ENCODE results near the gene FHOD1. TPM values are rescaled to one million over a fixed set of nuclear protein-coding genes. Genes with fewer than 3 reads are reported as not detected.

FHOD1 gene
- total and polyA plus RNA-seq, 10 of the 15 experiments (the other 5 are each of a cell fraction or from before 2014, with no cell fraction given), result 8.9 to 65.7 (median 18.1) TPM

DNA sequence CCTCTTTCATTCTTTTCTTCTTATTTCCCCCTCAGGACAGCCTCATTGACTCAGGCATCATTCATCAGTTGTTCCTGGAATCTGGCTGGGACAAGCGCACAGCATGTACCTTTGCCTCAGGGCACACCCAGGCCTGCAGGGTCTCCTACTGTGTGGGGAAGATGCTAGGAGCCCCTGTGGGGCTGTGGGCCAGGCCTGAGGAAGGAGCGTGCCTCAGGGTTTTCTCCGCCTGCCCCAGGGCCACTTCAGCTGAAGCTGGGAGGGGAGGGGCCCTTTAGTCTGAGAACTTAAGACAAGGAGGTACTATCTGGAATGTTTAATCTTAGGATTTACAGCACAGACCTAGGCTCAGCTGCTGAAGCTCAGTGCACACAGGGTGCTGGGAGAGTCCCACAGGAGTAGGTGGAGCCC lies 40.4 kb downstream of the FHOD1 start:
- Histone ChIP-seq H3K79me2 (ENCODE audit: control insufficient read depth, insufficient read depth, low read length) (no peaks in the 10 kb centered on the region), H3K27ac (ENCODE audit: control insufficient read depth, insufficient read depth) (no peak overlapping the region), H2AFZ (ENCODE audit: control insufficient read depth, low read depth, low read length) (no peak overlapping the region), H4K20me1 (ENCODE audit: control insufficient read depth, insufficient read depth) (no peaks in the 10 kb centered on the region), H3K27me3 (replicated peaks in 1 of 2; ENCODE audit: control insufficient read depth in 2 of 2, insufficient read depth in 2 of 2, low read length in 1 of 2) (no peaks in the 10 kb centered on the region), H3K9me3 (replicated peaks; ENCODE audit: control insufficient read depth, insufficient read depth, low read length) (no peaks in the 10 kb centered on the region), H3K4me3 (no peak overlapping the region), H3K4me2 (ENCODE audit: control insufficient read depth, insufficient read depth) (no peak overlapping the region), H3K9ac (ENCODE audit: control insufficient read depth, insufficient read depth, low read length) (no peak overlapping the region), H3K36me3 (ENCODE audit: control insufficient read depth in 2 of 2, insufficient read depth in 2 of 2, low read length in 1 of 2) (peaks cover 3 to 16% of the 10 kb centered on the region in 2 experiments; a peak in 3 of 4 replicates), H3K4me1 (ENCODE audit: control insufficient read depth, insufficient read depth, low read length) (no peaks in the 10 kb centered on the region)
- ChIA-PET POLR2A (interaction anchor here (1.0 kb wide), 1 partner anchor 9 kb away, joined by 3 read pairs; no protein-coding TSS in a partner anchor), RAD21 (ENCODE audit: unreplicated experiment) (interaction anchor here (1.0 kb wide), 1 partner anchor 72 kb away, joined by 3 read pairs; no protein-coding TSS in a partner anchor), SMC1A (ENCODE audit: uncharacterized antibody, unreplicated experiment) (no interaction called here), CTCF (interaction anchor here (0.5 kb wide), 1 partner anchor 10 kb away, joined by 4 read pairs; no protein-coding TSS in a partner anchor)
- TF ChIP-seq, protein P1, sequence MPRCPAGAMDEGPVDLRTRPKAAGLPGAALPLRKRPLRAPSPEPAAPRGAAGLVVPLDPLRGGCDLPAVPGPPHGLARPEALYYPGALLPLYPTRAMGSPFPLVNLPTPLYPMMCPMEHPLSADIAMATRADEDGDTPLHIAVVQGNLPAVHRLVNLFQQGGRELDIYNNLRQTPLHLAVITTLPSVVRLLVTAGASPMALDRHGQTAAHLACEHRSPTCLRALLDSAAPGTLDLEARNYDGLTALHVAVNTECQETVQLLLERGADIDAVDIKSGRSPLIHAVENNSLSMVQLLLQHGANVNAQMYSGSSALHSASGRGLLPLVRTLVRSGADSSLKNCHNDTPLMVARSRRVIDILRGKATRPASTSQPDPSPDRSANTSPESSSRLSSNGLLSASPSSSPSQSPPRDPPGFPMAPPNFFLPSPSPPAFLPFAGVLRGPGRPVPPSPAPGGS (IDR thresholded peaks at IDR 0.05; ENCODE audit: borderline replicate concordance, insufficient read depth, low read depth, low read length, poor library complexity, severe bottlenecking), result no peak
- no peak for TF ChIP-seq SMARCA5 (IDR thresholded peaks at IDR 0.05)
- WGBS (ENCODE audit: insufficient coverage, insufficient replicate concordance, low lambda C conversion rate, missing lambda C conversion rate), result 80% methylated on average over 3 of the region's 3 CpGs
- intact Hi-C loops (cut with micrococcal nuclease; ENCODE audit: unreplicated experiment) (no loop called here), in situ Hi-C loops (cut with MboI) (no loop called here)
- ATAC-seq (no peak), FAIRE-seq (no peak), DNase-seq (ENCODE audit: low read depth, low spot score) (no peak)
- BruUV-seq (replicated peaks), result no TSS peak

DNA sequence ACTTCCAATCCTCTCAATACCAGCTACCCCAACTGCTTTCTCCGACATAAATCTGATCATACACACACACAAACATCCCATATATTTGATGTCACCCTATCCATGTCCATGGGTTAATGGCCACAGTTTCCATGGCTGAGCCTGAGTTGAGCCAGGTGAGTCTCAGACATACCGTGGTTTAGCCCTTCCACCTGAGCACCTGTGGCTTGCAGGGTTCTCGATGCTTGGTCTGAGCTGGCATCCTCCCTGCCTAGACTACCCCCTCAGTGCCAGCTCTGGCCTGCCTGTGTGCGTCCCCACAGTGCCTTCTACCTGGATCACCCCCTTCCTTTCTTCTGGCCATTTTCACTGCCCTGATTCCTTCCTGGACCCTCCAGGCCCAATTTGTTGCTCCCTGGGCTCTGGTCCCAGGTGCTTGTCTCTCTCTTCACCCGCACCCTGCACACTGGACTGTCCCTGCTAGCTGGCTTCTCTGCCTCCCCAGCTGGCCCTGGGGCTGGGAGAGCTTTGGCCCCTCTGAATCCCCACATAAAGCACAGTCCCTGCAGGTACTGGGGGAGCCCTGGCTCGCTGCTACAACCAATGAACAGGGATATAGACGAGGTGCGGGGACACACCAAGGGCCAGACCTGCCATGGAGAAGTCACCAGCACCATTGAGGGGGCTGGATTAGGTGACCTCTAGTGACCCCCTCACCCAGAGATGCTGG lies 41.0 kb downstream of the FHOD1 start:
- H3K9me3 ChIP-seq (replicated peaks; ENCODE audit: control insufficient read depth, insufficient read depth, low read length), result no peaks in the 10 kb centered on the region
- in situ Hi-C loops (cut with MboI) (no loop called here), intact Hi-C loops (cut with micrococcal nuclease; ENCODE audit: unreplicated experiment) (no loop called here)
- no peak overlapping the region for H3K4me2 ChIP-seq (ENCODE audit: control insufficient read depth, insufficient read depth)
- SMC1A ChIA-PET (ENCODE audit: uncharacterized antibody, unreplicated experiment), result no interaction called here
- H3K9ac ChIP-seq (ENCODE audit: control insufficient read depth, insufficient read depth, low read length), result no peak overlapping the region
- POLR2A ChIA-PET, result interaction anchor here (1.0 kb wide), 1 partner anchor 8 kb away, joined by 3 read pairs; no protein-coding TSS in a partner anchor
- CTCF ChIA-PET, result interaction anchor here (0.5 kb wide), 1 partner anchor 9 kb away, joined by 4 read pairs; no protein-coding TSS in a partner anchor
- no peak overlapping the region for H2AFZ ChIP-seq (ENCODE audit: control insufficient read depth, low read depth, low read length)
- ATAC-seq, result no peak
- H3K79me2 ChIP-seq (ENCODE audit: control insufficient read depth, insufficient read depth, low read length), result no peaks in the 10 kb centered on the region
- H3K27ac ChIP-seq (ENCODE audit: control insufficient read depth, insufficient read depth), result no peak overlapping the region
- no peak for FAIRE-seq
- DNase-seq (ENCODE audit: low read depth, low spot score), result no peak
- H3K36me3 ChIP-seq (ENCODE audit: control insufficient read depth in 2 of 2, insufficient read depth in 2 of 2, low read length in 1 of 2), result peaks cover 7 to 21% of the 10 kb centered on the region in 2 experiments; a peak in 3 of 4 replicates
- no peaks in the 10 kb centered on the region for H3K27me3 ChIP-seq (replicated peaks in 1 of 2; ENCODE audit: control insufficient read depth in 2 of 2, insufficient read depth in 2 of 2, low read length in 1 of 2)
- no TSS peak for BruUV-seq (replicated peaks)
- 98% methylated on average over 8 of the region's 8 CpGs for WGBS (ENCODE audit: insufficient coverage, insufficient replicate concordance, low lambda C conversion rate, missing lambda C conversion rate)
- H3K4me1 ChIP-seq (ENCODE audit: control insufficient read depth, insufficient read depth, low read length), result no peaks in the 10 kb centered on the region
- no peaks in the 10 kb centered on the region for H4K20me1 ChIP-seq (ENCODE audit: control insufficient read depth, insufficient read depth)
- H3K4me3 ChIP-seq, result no peak overlapping the region
- RAD21 ChIA-PET (ENCODE audit: unreplicated experiment), result no interaction called here
- no peak for TF ChIP-seq NFYB (IDR thresholded peaks at IDR 0.05; ENCODE audit: insufficient read depth, low read depth, low read length)
- TF ChIP-seq, protein P2, sequence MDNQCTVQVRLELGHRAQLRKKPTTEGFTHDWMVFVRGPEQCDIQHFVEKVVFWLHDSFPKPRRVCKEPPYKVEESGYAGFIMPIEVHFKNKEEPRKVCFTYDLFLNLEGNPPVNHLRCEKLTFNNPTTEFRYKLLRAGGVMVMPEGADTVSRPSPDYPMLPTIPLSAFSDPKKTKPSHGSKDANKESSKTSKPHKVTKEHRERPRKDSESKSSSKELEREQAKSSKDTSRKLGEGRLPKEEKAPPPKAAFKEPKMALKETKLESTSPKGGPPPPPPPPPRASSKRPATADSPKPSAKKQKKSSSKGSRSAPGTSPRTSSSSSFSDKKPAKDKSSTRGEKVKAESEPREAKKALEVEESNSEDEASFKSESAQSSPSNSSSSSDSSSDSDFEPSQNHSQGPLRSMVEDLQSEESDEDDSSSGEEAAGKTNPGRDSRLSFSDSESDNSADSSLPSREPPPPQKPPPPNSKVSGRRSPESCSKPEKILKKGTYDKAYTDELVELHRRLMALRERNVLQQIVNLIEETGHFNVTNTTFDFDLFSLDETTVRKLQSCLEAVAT (IDR thresholded peaks at IDR 0.05), result no peak
- TF ChIP-seq PAX8 (IDR thresholded peaks at IDR 0.05), result no peak
- no peak for TF ChIP-seq BCL11A (IDR thresholded peaks at IDR 0.05; ENCODE audit: low read depth, low read length)
- TF ChIP-seq MEF2B (IDR thresholded peaks at IDR 0.05; ENCODE audit: partially characterized antibody, poor library complexity, severe bottlenecking), result no peak
- TF ChIP-seq, protein P1 (IDR thresholded peaks at IDR 0.05; ENCODE audit: borderline replicate concordance, insufficient read depth, low read depth, low read length, poor library complexity, severe bottlenecking), result no peak
- TF ChIP-seq, protein P3, sequence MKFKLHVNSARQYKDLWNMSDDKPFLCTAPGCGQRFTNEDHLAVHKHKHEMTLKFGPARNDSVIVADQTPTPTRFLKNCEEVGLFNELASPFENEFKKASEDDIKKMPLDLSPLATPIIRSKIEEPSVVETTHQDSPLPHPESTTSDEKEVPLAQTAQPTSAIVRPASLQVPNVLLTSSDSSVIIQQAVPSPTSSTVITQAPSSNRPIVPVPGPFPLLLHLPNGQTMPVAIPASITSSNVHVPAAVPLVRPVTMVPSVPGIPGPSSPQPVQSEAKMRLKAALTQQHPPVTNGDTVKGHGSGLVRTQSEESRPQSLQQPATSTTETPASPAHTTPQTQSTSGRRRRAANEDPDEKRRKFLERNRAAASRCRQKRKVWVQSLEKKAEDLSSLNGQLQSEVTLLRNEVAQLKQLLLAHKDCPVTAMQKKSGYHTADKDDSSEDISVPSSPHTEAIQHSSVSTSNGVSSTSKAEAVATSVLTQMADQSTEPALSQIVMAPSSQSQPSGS (IDR thresholded peaks at IDR 0.05; ENCODE audit: low read length), result no peak
- no peak for TF ChIP-seq ZNF217 (IDR thresholded peaks at IDR 0.05)

All from GM12878 (cell line).